Subcutaneous adipose tissue (tissue), 4 donors: Measurements from ENCODE around the gene KLF15. TPM values are rescaled to one million over a fixed set of nuclear protein-coding genes. Genes with fewer than 3 reads are reported as not detected.

ENCODE experiments used
- total RNA-seq, 4 donors: library from RNA; depleted of rRNA; stranded (reverse); fragments of >200 nt; gene quantifications; one replicate each; pipeline ENCODE4 v1.1.0, GENCODE V29; 2016
- TF ChIP-seq, protein P1 (sequence below): fragments of 450-650 bp; IDR thresholded peaks from one replicate; pipeline ENCODE4 v1.5.1; 2016; ENCODE audit warnings: low read depth, mild to moderate bottlenecking, control low read depth, antibody characterized with exemption, moderate library complexity

KLF15 gene
- total RNA-seq, 4 donors from 2014 or later, result 51.3 to 147 (median 73.0) TPM

DNA sequence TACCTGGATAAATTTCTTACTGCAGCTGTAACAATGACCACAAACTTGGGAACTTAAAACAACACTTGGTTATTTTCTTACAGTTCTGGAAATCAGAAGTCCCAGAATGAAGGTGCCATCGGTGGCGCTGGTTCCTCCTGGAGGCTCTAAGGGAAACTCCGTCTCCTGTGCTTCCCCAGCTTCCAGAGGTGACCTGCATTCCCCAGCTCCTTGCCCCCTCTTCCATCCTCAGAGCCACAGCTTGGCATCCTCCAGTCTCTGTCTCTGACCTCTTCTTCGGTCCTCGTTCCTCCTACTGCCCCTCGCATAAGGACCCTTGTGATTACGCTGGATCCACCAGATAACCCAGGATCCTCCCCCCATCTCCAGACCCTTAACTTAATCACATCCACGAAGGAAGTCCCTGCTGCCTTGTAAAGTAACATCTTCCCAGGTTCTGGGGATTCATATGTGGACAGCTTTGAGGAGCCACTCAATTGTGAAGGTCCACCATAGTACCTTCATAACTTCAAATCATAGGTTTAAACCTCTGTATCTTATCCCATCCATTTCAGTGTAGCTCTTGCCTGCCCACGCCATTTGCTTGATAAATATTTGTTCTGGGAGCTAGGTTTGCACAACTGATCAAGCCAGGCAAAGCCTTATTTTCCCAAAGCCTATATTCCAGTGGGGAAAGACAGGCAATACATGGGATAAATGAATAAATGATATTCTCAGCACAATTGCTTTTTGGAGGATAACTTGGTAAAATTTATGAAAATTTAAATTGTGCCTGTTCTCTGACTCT is 34.8 kb downstream of the KLF15 start:
- TF ChIP-seq, protein P1, sequence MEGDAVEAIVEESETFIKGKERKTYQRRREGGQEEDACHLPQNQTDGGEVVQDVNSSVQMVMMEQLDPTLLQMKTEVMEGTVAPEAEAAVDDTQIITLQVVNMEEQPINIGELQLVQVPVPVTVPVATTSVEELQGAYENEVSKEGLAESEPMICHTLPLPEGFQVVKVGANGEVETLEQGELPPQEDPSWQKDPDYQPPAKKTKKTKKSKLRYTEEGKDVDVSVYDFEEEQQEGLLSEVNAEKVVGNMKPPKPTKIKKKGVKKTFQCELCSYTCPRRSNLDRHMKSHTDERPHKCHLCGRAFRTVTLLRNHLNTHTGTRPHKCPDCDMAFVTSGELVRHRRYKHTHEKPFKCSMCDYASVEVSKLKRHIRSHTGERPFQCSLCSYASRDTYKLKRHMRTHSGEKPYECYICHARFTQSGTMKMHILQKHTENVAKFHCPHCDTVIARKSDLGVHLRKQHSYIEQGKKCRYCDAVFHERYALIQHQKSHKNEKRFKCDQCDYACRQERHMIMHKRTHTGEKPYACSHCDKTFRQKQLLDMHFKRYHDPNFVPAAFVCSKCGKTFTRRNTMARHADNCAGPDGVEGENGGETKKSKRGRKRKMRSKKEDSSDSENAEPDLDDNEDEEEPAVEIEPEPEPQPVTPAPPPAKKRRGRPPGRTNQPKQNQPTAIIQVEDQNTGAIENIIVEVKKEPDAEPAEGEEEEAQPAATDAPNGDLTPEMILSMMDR, result no peak

DNA sequence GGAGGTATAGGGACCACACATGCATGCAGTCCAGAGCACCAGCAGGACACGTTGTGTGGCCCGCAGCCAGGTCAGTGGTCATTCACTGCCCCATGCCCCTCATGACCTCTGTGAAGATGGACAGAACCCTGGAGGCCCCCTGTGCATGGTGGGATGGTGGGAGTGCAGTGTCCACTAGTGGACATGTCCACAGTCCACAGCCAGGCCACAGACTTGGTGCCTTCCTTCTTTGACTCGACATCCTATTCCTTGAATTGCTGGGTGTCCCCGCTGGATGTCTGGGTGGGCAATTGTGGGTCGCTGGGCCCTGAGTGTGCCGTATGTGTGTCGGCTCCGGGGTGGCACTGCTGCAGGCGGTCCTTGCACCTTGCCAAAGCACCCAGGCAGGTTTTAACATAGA is 35.7 kb downstream of the KLF15 start:
- TF ChIP-seq, protein P1, result no peak

DNA sequence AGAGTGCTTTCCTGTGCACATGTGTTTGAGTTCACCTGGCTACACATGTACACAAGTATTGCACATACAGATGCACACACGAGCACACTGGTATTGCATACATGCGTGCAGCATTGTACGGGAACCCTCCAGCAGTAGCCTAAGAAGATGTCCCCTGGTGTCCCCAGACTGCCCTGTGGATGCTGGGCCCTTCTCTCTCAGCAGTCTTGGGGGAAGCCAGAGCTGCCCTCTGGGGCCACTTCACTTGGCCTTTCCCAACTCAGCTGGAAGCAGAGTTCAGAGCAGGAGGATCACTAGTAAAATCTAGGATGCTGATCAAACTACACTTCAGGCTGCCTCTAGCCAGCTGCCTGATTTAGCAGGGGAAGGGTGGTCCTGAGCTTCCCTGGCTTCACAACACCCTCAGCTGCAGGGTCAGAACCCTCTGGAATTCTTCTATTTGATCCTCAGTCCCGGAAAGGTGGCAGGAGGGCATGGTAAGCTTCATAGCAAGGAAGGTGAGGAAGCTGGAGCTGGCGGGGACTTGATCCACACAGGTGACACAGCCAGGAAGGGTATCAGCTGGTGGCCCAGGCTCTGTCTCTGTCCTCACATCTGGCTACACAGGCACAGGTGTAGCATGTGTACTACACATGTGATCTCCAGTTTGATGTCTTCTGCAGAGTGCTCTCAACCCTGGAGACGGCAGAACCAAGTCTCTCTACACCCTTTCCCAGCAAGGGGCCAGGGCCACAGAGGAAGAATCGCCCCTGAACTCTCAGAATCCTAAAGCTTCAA is 36.5 kb downstream of the KLF15 start:
- TF ChIP-seq, protein P1, result no peak

DNA sequence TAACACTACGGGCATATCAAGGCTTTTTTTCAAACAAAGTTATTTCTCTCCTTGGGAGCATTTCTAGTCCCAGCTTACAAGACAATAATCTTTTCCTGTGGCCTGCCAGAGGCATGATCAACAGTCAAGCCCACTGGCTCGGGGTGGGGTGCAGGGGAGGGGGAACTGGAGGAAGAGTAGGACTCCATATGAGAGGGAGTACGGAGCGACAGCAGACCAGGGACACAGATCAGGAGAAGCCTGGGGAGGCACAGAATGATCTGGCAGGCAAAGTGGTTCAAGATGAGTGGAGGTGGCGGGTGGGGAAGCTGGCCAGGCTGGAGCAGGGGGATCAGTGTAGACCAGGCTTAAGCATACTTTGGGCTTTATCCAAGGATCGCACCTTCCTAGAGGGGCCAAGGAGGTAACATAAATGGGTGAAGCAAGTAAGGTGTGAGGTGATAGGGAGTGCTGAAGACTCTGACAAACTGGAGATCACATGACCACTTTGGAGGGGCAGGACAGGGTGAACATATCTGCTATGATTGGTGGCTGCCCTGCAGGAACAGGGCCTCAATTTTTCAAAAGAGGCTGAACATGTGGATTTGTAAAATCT is 37.4 kb downstream of the KLF15 start:
- TF ChIP-seq, protein P1, result no peak

DNA sequence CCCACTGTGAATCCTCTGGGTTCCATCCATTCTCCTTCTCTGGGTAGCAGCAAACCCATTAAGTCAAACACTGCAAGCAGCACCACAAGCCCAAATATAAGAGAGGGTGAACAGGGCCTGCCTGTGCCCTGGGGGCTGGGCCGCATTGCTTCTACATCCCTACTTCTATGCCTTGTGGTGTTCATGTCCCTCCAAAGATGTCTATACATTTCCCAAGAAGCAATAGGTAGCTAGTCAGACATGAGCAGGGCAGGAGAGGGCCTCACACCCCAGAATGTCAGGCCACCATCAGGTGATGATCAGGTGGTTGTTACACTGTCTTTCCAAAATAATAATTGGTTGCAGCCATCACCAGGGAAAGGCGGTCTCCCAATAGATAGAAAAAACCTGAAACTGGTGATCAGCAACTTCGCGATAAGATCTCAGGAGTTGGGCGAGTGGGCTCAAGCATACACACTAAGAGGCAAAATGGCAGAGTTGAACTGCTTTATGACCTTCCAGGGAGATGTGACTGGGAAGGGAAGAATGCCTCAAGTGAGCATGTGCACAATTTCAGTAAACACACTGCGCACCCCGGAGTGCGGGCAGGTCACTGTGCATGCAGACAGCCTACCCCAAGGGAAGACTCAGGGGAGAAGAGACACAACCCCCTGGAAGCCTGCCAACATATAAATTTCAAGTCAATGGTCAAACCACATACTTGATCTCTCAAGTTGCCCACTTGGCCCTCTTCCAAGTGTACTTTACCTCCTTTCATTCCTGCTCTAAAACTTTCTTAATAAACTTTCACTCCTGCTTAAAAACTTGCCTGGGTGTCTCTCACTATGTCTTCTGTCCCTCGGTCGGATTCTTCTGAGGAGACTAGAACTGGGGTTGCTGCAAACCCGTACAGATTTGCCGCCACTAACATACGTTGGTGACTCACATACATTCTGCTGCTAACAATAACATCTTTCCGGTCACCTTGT is 39.9 kb downstream of the KLF15 start:
- TF ChIP-seq, protein P1, result no peak

DNA sequence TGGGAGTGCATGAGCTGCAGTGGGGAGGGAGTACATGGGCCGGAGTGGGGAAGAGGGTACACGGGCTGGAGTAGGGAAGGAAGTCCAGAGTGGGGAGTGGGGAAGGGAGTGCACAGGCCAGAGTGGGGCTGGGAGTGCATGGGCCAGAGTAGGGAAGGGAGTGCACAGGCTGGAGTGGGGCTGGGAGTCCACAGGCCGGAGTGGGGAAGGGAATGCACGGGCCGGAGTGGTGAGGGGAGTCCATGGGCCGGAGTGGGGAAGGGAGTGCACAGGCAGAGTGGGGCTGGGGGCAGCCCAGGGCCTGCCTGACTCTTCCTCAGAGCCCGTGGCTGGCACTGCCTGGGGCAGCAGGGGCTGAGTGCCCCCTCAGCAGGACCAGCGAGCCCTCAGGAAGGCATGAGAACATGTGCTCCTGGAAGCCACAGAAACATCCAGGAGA is 40.7 kb downstream of the KLF15 start:
- TF ChIP-seq, protein P1, result no peak
